GM12873 (cell line): Measurements from ENCODE around the gene CACNB2.

ENCODE experiments used
- CTCF ChIP-seq: IDR thresholded peaks from 2 replicates; pipeline ENCODE4 v1.5.1; 2012; ENCODE audit warnings: low read depth, mild to moderate bottlenecking, moderate library complexity, low read length, control low read depth; ENCODE audit not compliant: insufficient read depth; ENCODE audit errors: missing control alignments

CACNB2 gene

GRCh38 chr10:18136073-18136791 lies 4.0 kb upstream of the CACNB2 start:
- TF ChIP-seq CTCF: no peak

- no peak for TF ChIP-seq CTCF
Measured at GRCh38 chr10:18137111-18137510, 3.1 kb upstream of the CACNB2 start.

- no peak for TF ChIP-seq CTCF
Measured at GRCh38 chr10:18140957-18141845, 977 bp downstream of the CACNB2 start.

GRCh38 chr10:18142151-18142550 lies 1.9 kb downstream of the CACNB2 start:
- TF ChIP-seq CTCF: no peak

- no peak for TF ChIP-seq CTCF
Measured at GRCh38 chr10:18144396-18144795, 4.2 kb downstream of the CACNB2 start.

GRCh38 chr10:18144928-18145327 lies 4.7 kb downstream of the CACNB2 start:
- no peak for TF ChIP-seq CTCF

GRCh38 chr10:18145652-18146051 lies 5.4 kb downstream of the CACNB2 start:
- TF ChIP-seq CTCF: no peak
